NB4 (cell line): Measurements from ENCODE around the gene ZCCHC7.

ENCODE experiments used
- DNase-seq: peaks from one replicate; pipeline ENCODE4 v3.0.0; 2010; ENCODE audit warnings: low read depth
- H3K4me3 ChIP-seq: one replicate; pipeline ENCODE4 v1.5.1; 2011; ENCODE audit warnings: mild to moderate bottlenecking, low read depth, low read length, moderate library complexity
- CTCF ChIP-seq: IDR thresholded peaks from one replicate; pipeline ENCODE4 v1.5.1; 2012; ENCODE audit warnings: low read depth, low read length
- MAX ChIP-seq: IDR thresholded peaks from 2 replicates; pipeline ENCODE4 v1.6.1; 2011; ENCODE audit warnings: low read depth, low read length
- MYC ChIP-seq: IDR thresholded peaks from 2 replicates; pipeline ENCODE4 v1.6.1; 2011; ENCODE audit warnings: low read depth, low read length
- POLR2A ChIP-seq: IDR thresholded peaks from 2 replicates; pipeline ENCODE4 v1.6.1; 2011; ENCODE audit warnings: mild to moderate bottlenecking; ENCODE audit not compliant: insufficient read length; ENCODE audit errors: extremely low read depth

Gene ZCCHC7

GRCh38 chr9:37242089-37242488 is 121.7 kb downstream of the ZCCHC7 start:
- no peak for TF ChIP-seq CTCF
- no peak for TF ChIP-seq MAX
- no peak for TF ChIP-seq MYC
- no peak for TF ChIP-seq POLR2A
- H3K4me3 ChIP-seq, result no peak overlapping the region
- no peak for DNase-seq

GRCh38 chr9:37243588-37244345 is 123.4 kb downstream of the ZCCHC7 start:
- TF ChIP-seq POLR2A (no peak), MAX (no peak), CTCF (no peak), MYC (no peak)
- DNase-seq, result no peak
- H3K4me3 ChIP-seq, result no peak overlapping the region

GRCh38 chr9:37246826-37247225 is 126.5 kb downstream of the ZCCHC7 start:
- TF ChIP-seq MAX, result no peak
- TF ChIP-seq POLR2A, result no peak
- no peak for TF ChIP-seq CTCF
- TF ChIP-seq MYC, result no peak
- no peak overlapping the region for H3K4me3 ChIP-seq
- no peak for DNase-seq

- no peak for TF ChIP-seq POLR2A
- TF ChIP-seq CTCF, result no peak
- no peak for TF ChIP-seq MAX
- TF ChIP-seq MYC, result no peak
- DNase-seq, result no peak
- no peak overlapping the region for H3K4me3 ChIP-seq
Measured at GRCh38 chr9:37248651-37249163, 128.3 kb downstream of the ZCCHC7 start.

- H3K4me3 ChIP-seq, result no peak overlapping the region
- no peak for DNase-seq
- TF ChIP-seq MAX (no peak), CTCF (no peak), POLR2A (no peak), MYC (no peak)
Measured at GRCh38 chr9:37251452-37251851, 131.1 kb downstream of the ZCCHC7 start.
